Left lung (tissue), 10 donors: ENCODE data around the gene PPP2R2C. TPM values are rescaled to one million over a fixed set of nuclear protein-coding genes. Genes with fewer than 3 reads are reported as not detected.

Experiments used
- ATAC-seq: fragments of 200-7000 bp; cut with Tn5 transposase; one replicate; pipeline ENCODE4 v1.9.1; 2020; ENCODE audit warnings: moderate library complexity
- DNase-seq, 4 donors: peaks; one replicate each; pipeline ENCODE4 v3.0.0-alpha.2; 2013 to 2020
- H3K27ac ChIP-seq, 2 donors: fragments of 200-600 bp; sonication (generic) in 1 of 2; one replicate each; pipeline versions ENCODE4 v1.5.0 to v1.8.0; 2020 to 2021
- H3K27me3 ChIP-seq, 2 donors: fragments of 200-600 bp; sonication (generic) in 1 of 2; one replicate each; pipeline versions ENCODE4 v1.5.0 to v1.8.0; 2020 to 2021
- H3K36me3 ChIP-seq, 2 donors: fragments of 200-600 bp; sonication (generic) in 1 of 2; one replicate each; pipeline versions ENCODE4 v1.5.0 to v1.8.0; 2020 to 2021
- H3K4me1 ChIP-seq, 2 donors: fragments of 200-600 bp; one replicate each; pipeline ENCODE4 v1.8.0; 2021
- H3K4me3 ChIP-seq, 2 donors: fragments of 200-600 bp; sonication (generic) in 1 of 2; one replicate each; pipeline versions ENCODE4 v1.5.0 to v1.8.0; 2020 to 2021; ENCODE audit warnings: mild to moderate bottlenecking in 1 of 2
- H3K9me3 ChIP-seq, 2 donors: fragments of 200-600 bp; sonication (generic) in 1 of 2; one replicate each; pipeline versions ENCODE4 v1.5.0 to v1.8.0; 2020 to 2021
- intact Hi-C, 2 donors: fragments of 100-400 bp; cut with DNase I; formaldehyde crosslinking; loops; one replicate each; pipeline versions ENCODE4 v1.11.2 to v1.14.2; 2022
- polyA plus RNA-seq, 6 donors: library from polyadenylated mRNA; unstranded; fragments of 120-200 nt; gene quantifications; one replicate each; pipeline ENCODE4 v1.2.1, GENCODE V29; 2013; ENCODE audit not compliant: insufficient read length in 6 of 6
- total RNA-seq, 2 donors: library from RNA; stranded (reverse); fragmentation: NEBNext Ultra II Directional; extraction: Animal tissue kit (Norgen Biotek cat#: 25700); gene quantifications; one replicate each; pipeline ENCODE4 v1.2.1, GENCODE V29; 2021
- TF ChIP-seq, protein P1 (sequence below), 2 donors: fragments of 200-600 bp; sonication (generic) in 1 of 2; IDR thresholded peaks; one replicate each; pipeline versions ENCODE4 v1.5.0 to v1.8.0; 2021; ENCODE audit warnings: antibody characterized with exemption in 2 of 2
- donor health status: DM: no; HTN: yes; CAD: no.
- donor health status: DM: no; HTN: no; CAD: no.

The PPP2R2C gene
- total and polyA plus RNA-seq, 8 donors, result 0.29 to 0.50 (median 0.43) TPM; not detected in 1

- TF ChIP-seq, protein P1, sequence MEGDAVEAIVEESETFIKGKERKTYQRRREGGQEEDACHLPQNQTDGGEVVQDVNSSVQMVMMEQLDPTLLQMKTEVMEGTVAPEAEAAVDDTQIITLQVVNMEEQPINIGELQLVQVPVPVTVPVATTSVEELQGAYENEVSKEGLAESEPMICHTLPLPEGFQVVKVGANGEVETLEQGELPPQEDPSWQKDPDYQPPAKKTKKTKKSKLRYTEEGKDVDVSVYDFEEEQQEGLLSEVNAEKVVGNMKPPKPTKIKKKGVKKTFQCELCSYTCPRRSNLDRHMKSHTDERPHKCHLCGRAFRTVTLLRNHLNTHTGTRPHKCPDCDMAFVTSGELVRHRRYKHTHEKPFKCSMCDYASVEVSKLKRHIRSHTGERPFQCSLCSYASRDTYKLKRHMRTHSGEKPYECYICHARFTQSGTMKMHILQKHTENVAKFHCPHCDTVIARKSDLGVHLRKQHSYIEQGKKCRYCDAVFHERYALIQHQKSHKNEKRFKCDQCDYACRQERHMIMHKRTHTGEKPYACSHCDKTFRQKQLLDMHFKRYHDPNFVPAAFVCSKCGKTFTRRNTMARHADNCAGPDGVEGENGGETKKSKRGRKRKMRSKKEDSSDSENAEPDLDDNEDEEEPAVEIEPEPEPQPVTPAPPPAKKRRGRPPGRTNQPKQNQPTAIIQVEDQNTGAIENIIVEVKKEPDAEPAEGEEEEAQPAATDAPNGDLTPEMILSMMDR (IDR thresholded peaks at IDR 0.05), result no peak
- no peaks in the 10 kb centered on the region for H3K36me3 ChIP-seq
- ATAC-seq (no peak), DNase-seq (no peak)
- no peak overlapping the region for H3K27ac ChIP-seq
- no peak overlapping the region for H3K4me3 ChIP-seq
- peaks cover 0 to 48% of the 10 kb centered on the region in 2 donors for H3K27me3 ChIP-seq
- intact Hi-C loops, result no loop called here
- no peaks in the 10 kb centered on the region for H3K4me1 ChIP-seq
- peaks cover 0 to 25% of the 10 kb centered on the region in 2 donors for H3K9me3 ChIP-seq
These were observed 19.7 kb upstream of the PPP2R2C start for GRCh38 chr4:6492027-6492590.

- intact Hi-C loops, result no loop called here
- Histone ChIP-seq H3K4me1 (no peaks in the 10 kb centered on the region), H3K27me3 (peaks cover 0 to 48% of the 10 kb centered on the region in 2 donors), H3K27ac (no peak overlapping the region), H3K4me3 (no peak overlapping the region), H3K9me3 (peaks cover 0 to 32% of the 10 kb centered on the region in 2 donors), H3K36me3 (no peaks in the 10 kb centered on the region)
- no peak for DNase-seq
- ATAC-seq, result no peak
- TF ChIP-seq, protein P1 (IDR thresholded peaks at IDR 0.05), result no peak
These were observed 18.8 kb upstream of the PPP2R2C start for GRCh38 chr4:6491235-6491634.

GRCh38 chr4:6489927-6490326 is 17.5 kb upstream of the PPP2R2C start:
- no peak overlapping the region for H3K4me3 ChIP-seq
- TF ChIP-seq, protein P1 (IDR thresholded peaks at IDR 0.05), result no peak
- H3K36me3 ChIP-seq, result no peaks in the 10 kb centered on the region
- H3K9me3 ChIP-seq, result peaks cover 0 to 35% of the 10 kb centered on the region in 2 donors
- no peak for ATAC-seq
- intact Hi-C loops, result no loop called here
- no peak for DNase-seq
- no peaks in the 10 kb centered on the region for H3K4me1 ChIP-seq
- H3K27ac ChIP-seq, result no peak overlapping the region
- peaks cover 0 to 43% of the 10 kb centered on the region in 2 donors for H3K27me3 ChIP-seq

DNA sequence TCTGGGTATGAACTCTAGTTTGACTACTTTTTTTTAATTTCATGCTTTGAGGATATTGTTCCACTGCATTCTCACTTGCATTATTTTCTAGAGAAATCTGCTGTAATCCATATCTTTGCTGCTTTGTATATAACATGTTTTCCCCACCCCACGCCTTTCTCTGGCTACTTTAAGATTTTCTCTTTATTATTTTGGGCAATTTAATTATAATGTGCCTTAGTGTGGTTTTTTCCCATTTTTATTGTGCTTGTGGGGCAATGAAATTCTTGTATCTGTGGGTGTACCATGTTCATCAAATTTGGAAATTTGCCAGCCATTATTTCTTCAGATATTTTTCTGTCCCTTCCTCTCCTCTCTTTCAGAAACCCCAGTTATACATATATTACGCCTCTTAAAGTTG is 15.1 kb upstream of the PPP2R2C start:
- intact Hi-C loops, result no loop called here
- ATAC-seq (no peak), DNase-seq (no peak)
- Histone ChIP-seq H3K4me1 (no peaks in the 10 kb centered on the region), H3K27me3 (peaks cover 0 to 21% of the 10 kb centered on the region in 2 donors), H3K27ac (no peak overlapping the region), H3K9me3 (peaks cover 0 to 38% of the 10 kb centered on the region in 2 donors), H3K36me3 (no peaks in the 10 kb centered on the region), H3K4me3 (no peak overlapping the region)
- TF ChIP-seq, protein P1 (IDR thresholded peaks at IDR 0.05), result no peak

- Histone ChIP-seq H3K27ac (no peak overlapping the region), H3K27me3 (peaks cover 0 to 56% of the 10 kb centered on the region in 2 donors), H3K36me3 (no peaks in the 10 kb centered on the region), H3K4me3 (no peak overlapping the region), H3K9me3 (peaks cover 0 to 5% of the 10 kb centered on the region in 2 donors), H3K4me1 (no peaks in the 10 kb centered on the region)
- TF ChIP-seq, protein P1 (IDR thresholded peaks at IDR 0.05), result no peak
- DNase-seq (no peak), ATAC-seq (no peak)
- intact Hi-C loops, result no loop called here
These were observed 8.2 kb upstream of the PPP2R2C start for GRCh38 chr4:6480534-6481088.
